BE2C (cell line): ENCODE results near the gene SRBD1. TPM values are rescaled to one million over a fixed set of nuclear protein-coding genes. Genes with fewer than 3 reads are reported as not detected.
A peak's percentile ranks its signal among the peaks of the same experiment; 100 is the strongest.

Experiments
- DNase-seq: peaks from one replicate; pipeline ENCODE4 v3.0.0-alpha.2; 2020
- H3K27me3 ChIP-seq: fragments of 250-450 bp; sonication (Bioruptor Pico); 2 replicates; pipeline ENCODE4 v1.5.1; 2020; ENCODE audit warnings: mild to moderate bottlenecking
- H3K36me3 ChIP-seq: fragments of 250-450 bp; sonication (Bioruptor Pico); 2 replicates; pipeline ENCODE4 v1.5.1; 2020; ENCODE audit warnings: mild to moderate bottlenecking
- H3K4me1 ChIP-seq: fragments of 250-450 bp; sonication (Bioruptor Pico); 2 replicates; pipeline ENCODE4 v1.5.1; 2020
- H3K4me3 ChIP-seq: 2 replicates; pipeline ENCODE4 v1.5.1; 2011; ENCODE audit warnings: low read depth, low read length
- H3K9me3 ChIP-seq: fragments of 250-450 bp; sonication (Bioruptor Pico); 2 replicates; pipeline ENCODE4 v1.5.1; 2020
- CTCF ChIP-seq: IDR thresholded peaks from 2 replicates; pipeline ENCODE4 v1.5.1; 2012; ENCODE audit warnings: mild to moderate bottlenecking, low read depth, low read length
- polyA plus RNA-seq: library from polyadenylated mRNA; unstranded; fragments of >200 nt; gene quantifications from one replicate; pipeline ENCODE4 v1.2.1, GENCODE V29; 2012; ENCODE audit warnings: low read depth, missing spikeins; ENCODE audit not compliant: insufficient read length, insufficient read depth

SRBD1 gene, protein sequence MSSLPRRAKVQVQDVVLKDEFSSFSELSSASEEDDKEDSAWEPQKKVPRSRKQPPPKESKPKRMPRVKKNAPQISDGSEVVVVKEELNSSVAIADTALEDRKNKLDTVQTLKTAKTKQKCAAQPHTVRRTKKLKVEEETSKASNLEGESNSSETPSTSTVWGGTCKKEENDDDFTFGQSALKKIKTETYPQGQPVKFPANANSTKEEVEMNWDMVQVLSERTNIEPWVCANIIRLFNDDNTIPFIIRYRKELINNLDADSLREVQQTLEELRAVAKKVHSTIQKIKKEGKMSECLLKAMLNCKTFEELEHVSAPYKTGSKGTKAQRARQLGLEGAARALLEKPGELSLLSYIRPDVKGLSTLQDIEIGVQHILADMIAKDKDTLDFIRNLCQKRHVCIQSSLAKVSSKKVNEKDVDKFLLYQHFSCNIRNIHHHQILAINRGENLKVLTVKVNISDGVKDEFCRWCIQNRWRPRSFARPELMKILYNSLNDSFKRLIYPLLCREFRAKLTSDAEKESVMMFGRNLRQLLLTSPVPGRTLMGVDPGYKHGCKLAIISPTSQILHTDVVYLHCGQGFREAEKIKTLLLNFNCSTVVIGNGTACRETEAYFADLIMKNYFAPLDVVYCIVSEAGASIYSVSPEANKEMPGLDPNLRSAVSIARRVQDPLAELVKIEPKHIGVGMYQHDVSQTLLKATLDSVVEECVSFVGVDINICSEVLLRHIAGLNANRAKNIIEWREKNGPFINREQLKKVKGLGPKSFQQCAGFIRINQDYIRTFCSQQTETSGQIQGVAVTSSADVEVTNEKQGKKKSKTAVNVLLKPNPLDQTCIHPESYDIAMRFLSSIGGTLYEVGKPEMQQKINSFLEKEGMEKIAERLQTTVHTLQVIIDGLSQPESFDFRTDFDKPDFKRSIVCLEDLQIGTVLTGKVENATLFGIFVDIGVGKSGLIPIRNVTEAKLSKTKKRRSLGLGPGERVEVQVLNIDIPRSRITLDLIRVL
- 4.1 TPM for polyA plus RNA-seq

DNA sequence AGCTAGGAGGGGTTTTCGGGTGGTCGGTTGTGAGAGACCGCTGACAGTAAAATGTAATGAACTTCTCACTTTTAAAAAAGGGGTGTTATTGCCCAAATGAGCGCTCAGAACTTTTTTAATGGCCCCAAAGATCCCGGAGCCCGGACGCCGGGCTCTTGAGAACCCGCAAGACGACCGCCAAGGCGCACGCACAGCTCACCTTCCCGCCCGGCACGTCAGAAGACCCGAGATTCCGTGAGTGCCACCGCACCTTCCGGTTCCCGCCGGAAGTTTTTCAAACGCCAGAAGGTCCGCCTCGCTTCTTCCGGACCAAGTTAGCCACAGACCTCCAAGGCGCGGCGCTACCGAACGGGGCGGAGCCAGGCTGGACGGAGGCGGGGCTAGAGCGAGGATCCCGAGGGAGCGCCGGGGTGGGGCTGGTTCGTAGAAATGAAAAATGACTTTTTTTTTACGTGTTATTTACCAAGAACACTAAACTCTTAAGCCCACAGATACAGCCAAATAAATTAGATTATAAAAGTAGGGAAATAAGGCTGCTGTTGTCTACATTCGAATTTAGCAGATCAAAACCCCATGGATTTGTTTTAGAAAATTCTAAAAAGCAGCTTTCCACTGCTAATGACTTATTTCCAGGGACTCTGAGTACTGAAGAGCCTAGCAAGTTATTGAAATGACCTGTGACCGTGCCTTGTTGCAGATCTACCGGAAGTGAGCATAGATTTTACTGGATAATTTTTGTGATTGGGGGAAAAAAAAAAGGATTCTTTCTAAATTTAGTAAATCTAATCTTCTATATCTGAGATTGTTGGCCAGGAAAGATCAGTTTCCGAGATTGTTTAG is at the start of gene SRBD1:
Gene SRBD1, minus strand, starts transcription at position 248 of the 840 bp plus-strand sequence. CDS start 5,826 bp downstream, outside the sequence.
- H3K36me3 ChIP-seq = no peaks in the 10 kb centered on the region
- DNase-seq = peak; percentile 96
- H3K4me1 ChIP-seq = peaks cover 5% of the 10 kb centered on the region
- TF ChIP-seq CTCF = no peak
- peak within 1 kb of the TSS; percentile 94 for H3K4me3 ChIP-seq
- no peaks in the 10 kb centered on the region for H3K9me3 ChIP-seq
- no peaks in the 10 kb centered on the region for H3K27me3 ChIP-seq

DNA sequence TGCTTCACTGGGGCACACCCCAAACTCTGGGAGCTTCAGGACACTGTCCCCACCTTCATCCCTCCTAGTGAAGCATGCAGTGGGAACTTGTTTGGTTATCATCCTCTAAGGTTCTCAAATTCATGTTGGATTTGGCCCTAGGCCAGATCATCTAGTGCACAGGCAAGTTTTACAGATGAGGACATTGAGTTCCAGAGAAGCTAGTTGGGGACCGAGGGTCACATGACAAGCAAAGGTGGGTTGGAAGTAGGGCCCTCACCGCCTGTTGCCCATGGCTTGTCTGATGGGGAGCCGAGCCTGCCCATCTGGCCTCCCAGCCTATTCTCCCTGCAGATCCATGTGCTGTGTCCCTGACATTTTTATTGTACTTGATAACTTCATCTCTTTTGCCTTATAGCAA is 43.2 kb upstream of the SRBD1 start:
- no peak for TF ChIP-seq CTCF
- Histone ChIP-seq H3K27me3 (no peaks in the 10 kb centered on the region), H3K4me3 (peak overlapping the region; percentile 88), H3K36me3 (peaks cover 18% of the 10 kb centered on the region), H3K9me3 (no peaks in the 10 kb centered on the region), H3K4me1 (peaks cover 5% of the 10 kb centered on the region)
- DNase-seq = no peak

DNA sequence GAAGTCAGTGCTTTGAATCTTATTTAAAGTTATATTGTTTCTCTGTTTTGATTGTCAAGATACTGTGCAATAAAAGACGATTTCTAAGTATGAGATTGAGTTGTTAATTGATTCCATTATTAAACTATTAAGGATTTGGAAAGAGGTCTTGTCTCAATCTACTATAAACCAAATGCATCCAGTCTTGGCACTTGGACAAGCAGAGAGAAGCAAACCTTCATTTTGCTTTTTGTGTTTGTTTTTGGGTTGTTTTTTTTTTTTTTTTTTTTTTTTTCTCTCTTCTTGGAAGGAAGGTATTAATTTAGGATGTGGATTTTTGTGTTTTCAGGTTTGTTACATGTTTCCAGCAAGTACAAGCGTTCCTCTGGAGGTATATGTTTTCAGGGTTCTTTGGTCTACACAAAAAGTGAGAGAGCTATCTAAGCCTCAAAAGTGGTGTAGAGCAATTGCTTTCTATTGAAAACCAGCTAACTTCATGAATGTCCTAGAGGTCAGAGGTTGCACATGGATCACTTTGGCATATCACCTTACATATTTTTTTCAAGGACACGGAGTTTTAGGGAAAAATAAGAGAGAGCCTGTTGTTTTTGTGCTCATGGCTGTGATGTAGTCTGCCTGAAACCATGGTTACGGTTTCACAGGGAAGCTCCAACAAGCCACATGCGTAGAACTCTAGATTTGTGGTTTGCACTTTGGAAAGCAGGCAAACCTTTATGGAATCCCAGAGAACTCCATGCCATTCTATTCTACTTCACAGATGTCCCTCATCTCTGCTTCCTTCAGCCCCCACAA is 42.3 kb upstream of the SRBD1 start:
- H3K9me3 ChIP-seq = no peaks in the 10 kb centered on the region
- peaks cover 18% of the 10 kb centered on the region for H3K36me3 ChIP-seq
- TF ChIP-seq CTCF = no peak
- H3K4me3 ChIP-seq = peak overlapping the region; percentile 88
- DNase-seq = no peak
- no peaks in the 10 kb centered on the region for H3K27me3 ChIP-seq
- peaks cover 10% of the 10 kb centered on the region for H3K4me1 ChIP-seq

- Histone ChIP-seq H3K36me3 (peaks cover 13% of the 10 kb centered on the region), H3K4me1 (peaks cover 10% of the 10 kb centered on the region), H3K4me3 (peak overlapping the region; percentile 88), H3K9me3 (no peaks in the 10 kb centered on the region), H3K27me3 (no peaks in the 10 kb centered on the region)
- peak; percentile 72 for DNase-seq
- TF ChIP-seq CTCF = no peak
Measured at GRCh38 chr2:45652090-45653031, 41.3 kb upstream of the SRBD1 start.
